GM20431 (cell line): ENCODE data around the gene VPS18.

ENCODE experiments used
- in situ Hi-C: fragments of 300-500 bp; cut with MseI, MboI; formaldehyde crosslinking; loops from one replicate; pipeline ENCODE4 v1.15.0; 2020; ENCODE audit warnings: low sequenced_read_pairs; ENCODE audit not compliant: unreplicated experiment

VPS18 gene

DNA sequence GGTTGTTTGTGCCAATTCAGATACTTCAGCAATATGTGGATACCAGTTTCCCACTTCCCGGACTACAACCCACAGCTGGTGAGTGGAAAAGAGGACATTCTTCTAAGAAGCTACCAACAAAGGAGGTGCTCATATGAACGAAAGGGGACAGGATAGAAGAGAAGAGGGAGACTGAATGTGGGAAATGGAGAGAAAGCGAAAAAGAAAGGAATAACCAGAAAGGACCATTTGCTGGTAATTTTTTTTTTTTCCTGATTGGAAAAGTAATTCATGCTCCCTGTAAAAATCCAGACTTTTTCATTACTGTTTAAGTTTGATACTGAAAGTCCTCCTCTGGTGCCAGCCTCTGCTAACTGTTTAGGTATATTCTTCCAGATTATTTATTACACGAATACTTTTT, 57.5 kb downstream of the VPS18 start:
- in situ Hi-C loops, result no loop called here

- in situ Hi-C loops, result no loop called here
Measured at GRCh38 chr15:40952301-40952900, 58.2 kb downstream of the VPS18 start.

DNA sequence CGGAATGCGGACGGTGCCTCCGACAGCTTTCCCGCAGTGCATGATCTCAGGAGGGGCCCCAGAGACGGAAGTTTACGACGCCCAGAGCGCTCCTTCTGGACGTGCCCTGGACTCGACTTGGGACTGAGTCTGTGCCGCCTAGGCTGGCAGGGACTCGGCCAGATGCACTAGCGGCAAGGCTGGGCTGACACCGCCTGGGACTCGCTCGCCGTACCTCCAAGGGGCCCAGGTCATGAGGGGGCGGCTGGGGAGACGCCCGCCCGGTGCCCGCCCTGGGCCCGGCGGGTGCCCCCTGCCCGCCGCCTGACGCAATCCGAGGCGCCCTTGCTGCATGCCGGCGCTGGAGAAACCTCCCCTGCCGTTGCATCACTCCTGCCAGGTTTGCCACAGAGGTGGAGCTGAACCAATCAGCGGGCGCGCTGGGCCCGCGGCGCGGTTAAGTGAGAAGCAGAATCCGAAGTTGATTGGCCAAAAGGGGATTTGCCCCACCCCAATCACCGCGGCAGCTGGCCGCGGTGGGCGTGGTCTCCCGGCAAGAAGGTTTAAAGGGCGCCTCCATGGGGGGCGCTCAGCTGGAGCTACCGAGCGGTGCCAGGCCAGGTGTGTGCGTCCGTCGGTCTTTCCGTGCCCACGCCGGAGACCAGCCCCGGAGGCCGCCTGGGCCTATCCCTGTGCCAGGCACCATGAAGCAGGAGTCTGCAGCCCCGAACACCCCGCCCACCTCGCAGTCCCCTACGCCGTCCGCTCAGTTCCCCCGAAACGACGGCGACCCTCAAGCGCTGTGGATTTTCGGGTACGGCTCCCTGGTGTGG, 58.9 kb downstream of the VPS18 start, which contains the start of gene CHAC1:
CHAC1 (plus strand) TSS at position 571 of the 812 bp plus-strand sequence; CDS start at position 684, 113 bp downstream.
- in situ Hi-C loops, result no loop called here
